ENCODE results near the gene HSF2BP.

HSF2BP gene

DNA sequence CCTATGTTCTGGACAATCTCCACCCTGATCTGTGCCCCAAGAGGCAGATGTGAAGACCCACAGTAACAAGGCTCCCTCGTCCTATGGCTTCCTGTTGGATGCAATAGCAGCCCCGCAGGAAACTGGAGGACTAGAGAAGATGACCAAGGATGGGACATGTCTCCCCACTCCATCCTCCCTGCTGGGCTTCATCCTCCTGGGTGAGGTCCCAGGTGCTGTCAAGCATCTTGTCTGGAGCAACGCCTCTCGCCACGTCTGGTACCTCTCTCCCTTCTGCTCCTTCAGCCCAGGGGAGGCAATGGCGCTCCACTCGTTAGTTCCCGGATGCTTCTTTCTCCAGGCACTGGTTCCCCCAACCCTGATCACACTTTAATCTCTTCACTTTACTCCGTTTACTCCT lies 11.1 kb downstream of the HSF2BP start:
- DNase-seq, result no peak

DNA sequence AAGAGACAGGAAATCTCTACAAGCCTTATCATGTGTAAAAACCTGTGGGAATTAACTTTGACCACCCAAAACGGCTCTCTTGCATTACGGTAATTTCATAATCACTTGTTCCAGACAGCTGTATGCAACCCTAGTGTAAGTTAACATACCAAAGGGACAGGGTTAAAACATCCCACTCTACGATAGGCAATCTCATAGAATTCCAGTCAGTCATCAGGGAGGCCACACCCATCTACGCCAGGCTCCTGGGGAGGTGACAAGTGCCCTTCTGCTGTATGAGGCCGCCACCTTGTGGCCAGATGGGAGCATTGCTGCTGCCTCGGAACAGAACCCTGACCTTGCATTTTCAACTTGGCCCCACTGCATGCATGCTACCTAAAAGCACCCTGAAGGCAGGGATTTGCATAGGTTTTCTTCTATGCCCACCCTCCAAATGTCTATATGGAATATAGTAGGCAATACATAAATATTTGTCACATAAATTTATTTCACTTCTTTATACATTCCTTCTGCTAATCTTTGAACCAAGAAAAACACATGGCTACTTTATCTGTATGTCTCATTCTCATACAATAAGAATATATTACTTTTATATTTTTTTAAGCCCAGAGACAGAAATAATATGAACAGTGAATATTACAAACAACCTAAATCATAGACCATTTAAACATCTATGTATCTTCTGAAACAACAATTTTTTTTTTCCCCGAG lies 12.6 kb downstream of the HSF2BP start:
- peak; percentile 64 for DNase-seq

DNA sequence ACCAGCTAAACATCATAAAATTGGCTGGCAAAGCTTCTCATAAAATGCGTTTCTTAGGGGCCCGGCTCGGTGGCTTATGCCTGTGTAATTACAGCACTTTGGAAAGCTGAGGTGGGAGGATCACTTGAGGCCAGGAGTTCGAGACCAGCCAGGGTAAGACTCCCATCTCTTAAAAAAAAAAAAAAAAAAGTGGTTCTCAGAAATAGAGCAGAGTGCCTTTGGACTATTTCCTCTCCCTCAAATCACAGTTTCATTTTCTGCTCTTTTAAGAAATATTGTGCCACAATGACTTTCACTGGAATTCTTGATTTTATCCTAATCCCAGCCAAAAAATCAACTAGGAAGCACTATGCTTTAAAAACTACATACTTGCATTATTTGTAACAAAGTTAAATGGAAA lies 13.3 kb downstream of the HSF2BP start:
- DNase-seq, result no peak

DNA sequence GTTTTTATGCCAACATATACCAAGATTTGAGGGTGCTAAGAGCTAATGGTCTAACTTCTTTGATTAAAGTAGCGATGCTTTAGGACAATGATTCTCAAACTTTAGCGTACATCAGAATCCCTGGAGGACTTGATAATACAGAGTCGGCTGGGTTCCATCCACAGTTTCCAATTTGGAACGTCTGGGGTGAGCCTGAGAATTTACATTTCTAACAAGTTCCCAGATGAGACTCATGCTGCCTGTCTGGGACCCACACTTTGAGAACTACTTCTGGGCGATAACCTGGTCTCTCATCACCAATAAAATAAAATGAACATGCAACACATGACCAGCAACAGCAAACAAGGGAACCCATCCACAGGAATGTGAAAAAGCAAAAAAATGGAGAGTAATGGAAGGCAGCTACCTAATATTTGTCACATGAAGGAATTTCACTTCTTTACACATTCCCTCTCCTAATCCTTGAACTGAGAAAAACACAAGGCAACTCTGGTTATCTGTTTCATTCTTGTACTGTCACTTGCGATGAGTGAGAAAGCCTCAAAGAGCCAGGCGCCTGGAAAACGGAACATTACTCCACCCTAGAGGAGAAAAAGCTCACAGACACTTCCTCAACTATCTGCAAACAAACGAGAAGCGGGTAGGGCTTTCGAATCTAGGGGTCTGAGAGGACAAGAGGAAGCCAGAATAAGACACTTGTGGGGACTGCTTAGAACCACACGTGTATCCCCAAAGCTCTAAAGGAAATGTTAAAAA lies 14.0 kb downstream of the HSF2BP start:
- DNase-seq, result no peak

DNA sequence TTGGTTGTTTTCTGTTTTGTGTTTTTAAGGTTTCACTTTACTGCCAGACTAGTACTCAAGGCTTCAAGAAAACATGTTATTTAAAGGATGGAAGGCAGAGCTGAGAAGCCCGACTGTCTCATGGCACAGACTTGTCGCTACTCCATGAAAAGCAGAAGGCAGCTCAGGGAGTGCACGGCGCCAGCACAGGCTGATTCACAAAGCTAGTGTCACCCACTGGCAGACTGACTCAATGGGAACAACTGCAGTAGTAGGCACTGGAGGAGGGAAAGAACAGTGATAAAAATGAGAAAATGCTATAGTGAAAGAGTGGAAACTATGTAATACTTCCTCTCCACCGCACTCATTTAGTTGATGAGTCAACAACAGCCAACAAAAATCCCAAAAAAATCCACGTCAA lies 14.7 kb downstream of the HSF2BP start:
- no peak for DNase-seq

DNA sequence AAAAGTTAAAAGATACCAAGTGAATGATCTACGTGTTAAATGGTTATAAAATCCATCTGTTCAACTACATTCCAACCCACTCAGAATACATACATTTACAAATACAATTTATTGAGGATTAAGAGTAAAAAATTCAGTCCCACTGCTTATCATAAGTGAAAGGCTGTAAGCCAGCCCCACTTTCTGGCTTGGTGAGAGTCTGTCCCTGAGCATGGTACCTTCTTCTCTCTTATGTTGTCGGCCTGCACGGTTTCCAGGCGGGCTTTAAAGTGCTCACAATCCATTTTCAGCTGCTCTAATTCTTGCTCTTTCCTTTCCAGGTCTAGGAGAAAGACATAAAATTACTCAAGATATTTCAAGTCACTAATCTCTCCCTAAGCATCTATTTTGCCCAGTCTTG lies 15.2 kb downstream of the HSF2BP start:
- DNase-seq, result no peak

DNA sequence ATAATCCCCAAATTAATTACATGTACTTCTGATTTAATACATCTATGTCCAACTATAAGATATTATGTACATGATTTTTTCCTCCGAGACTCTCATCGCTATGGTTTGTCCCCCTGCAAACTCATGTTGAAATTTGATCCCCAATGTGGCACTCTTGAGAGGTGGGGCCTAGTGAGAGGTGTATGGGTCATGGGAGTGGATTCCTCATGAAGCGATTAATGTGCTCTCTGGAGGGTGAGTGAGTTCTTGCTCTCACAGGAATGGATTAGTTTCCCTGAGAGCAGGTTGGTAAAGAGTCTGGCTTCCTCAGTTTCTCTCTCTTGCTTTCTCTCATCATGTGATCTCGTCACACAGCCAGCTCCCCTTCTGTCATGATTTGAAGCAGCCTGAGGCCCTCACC lies 16.1 kb downstream of the HSF2BP start:
- no peak for DNase-seq

DNA sequence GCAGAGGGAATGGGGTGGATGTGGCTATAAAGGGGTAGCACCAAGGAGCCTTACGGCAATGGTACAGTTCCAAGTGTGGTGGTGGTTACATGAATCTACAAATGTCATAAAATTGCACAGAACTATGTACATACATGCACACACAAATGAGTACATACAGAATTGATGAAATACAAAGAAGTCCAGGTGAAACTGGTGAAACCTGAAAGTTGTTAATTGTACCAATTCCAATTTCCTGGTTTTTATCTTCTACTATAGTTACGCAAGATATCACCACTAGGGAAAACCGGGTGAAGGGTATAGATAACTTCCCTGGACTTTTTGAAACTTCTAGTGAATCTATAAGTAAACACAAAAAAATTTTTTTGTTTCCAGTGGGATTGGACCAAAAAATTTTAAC lies 18.9 kb downstream of the HSF2BP start:
- no peak for DNase-seq

DNA sequence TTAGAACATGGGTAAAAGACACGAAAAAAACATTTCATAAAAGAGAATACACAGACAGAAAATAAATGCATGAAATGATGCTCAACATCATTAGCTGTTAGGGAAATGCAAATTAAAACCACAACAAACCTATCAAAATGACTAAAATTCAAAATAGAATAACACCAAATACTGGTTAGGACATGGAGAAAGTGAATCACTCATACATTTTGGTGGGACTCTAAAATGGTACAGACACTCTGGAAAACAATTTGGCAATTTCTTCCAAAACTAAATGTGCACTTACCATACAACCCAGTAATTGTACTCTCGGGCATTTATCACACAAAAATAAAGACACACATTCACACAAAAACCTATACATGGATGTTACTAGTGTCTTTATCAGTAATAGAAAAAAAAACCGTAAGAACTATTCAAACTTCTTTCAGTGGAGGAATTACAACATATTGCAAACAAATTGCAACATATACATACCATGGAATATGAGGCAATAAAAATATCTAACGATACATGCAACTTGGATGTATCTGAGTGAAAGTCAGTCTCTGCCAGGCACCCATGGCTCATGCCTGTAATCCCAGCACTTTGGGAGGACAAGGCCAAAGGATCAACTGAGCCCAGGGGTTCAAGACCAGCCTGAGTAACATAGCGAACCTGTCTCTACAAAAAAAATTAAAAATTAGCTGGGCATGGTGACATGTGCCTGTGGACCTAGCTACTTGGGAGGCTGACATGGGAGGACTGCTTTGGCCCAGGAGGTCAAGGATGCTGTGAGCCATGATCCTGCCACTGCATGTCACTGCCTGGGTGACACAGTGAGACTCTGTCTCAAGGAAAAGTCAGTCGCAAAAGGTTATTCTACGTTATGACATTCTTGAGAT lies 19.6 kb downstream of the HSF2BP start:
- no peak for DNase-seq

DNA sequence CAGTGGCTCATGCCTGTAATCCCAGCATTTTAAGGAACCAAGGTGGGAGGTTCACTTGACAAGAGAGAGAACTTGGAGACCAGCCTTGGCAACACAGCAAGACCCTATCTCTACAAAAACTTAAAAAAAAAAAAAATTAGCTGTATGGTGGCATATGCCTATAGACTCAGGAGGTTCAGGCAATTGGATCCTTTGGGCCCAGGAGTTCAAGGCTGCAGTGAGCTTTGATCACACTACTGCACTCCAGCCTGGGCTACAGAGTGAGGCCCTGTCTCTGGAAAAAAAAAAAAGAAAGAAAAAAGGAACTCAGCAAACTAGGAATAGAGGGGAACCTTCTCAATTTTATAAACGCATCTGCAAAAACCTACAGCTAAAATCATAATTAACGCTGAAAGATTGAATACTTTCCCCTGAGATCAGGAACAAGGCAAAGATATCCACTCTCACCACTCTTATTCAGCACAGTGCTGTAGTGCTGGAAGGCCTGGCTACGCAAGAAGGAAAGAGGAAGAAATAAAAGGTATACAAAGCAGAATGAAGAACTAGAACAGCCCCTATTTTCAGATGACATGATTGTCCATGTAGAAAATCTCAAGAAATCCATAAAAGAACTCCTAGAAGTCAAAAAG lies 21.6 kb downstream of the HSF2BP start:
- DNase-seq, result no peak

DNA sequence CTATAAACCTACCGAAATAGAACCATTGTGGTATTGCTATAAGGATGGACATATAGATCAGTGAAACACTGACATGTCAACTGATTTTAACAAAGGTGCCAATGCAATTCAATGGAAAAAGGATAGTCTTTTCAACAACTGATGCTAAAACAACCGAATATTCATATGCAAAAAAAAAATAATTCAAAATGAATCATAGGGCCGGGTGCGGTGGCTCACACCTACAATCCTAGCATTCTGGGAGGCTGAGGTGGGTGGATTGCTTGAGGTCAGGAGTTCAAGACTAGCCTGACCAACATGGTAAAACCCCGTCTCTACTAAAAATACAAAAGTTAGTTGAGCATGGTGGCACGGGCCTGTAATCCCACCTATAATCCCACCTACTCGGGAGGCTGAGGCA lies 23.9 kb downstream of the HSF2BP start:
- no peak for DNase-seq

DNA sequence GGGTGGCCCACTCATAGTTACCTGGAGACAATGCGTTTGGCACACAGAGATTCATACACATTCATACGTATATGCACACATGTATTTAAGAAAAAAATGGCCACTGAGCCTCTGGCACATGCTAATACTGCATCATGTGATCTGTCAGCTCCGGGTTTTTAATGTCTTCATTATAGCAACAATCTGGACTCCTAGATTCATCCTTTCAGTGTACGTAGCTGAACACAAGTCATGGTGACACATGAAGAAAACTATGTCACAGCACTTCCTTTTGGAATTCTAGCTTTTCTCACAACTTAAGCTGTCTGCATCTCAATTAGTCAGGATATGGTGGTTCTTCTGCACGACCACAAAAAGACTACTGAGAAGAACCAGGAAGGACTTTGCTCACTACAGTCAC lies 24.7 kb downstream of the HSF2BP start:
- no peak for DNase-seq

DNA sequence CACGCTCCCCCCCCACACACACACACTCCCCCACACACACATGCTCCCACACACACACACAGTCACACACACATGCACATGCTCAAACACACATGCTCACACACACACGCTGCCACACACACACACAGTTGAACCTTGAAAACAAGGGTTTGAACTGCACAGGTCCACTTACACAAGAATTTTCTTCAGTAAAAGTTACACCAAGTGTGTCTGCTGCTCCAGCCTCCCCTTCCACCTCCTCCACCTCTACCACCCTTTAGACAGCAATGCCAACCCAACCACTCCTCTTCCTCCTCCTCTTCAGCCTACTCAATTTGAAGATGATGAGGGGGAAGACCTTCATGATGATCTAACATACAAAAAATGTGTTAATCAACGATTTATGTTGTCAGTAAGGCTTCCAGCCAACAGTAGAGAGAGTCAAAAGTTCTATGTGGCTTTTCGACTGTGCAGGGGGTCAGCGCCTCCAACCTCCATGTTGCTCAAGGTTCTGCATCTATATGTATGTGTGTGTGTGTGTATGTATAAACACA lies 26.8 kb downstream of the HSF2BP start:
- DNase-seq, result no peak

DNA sequence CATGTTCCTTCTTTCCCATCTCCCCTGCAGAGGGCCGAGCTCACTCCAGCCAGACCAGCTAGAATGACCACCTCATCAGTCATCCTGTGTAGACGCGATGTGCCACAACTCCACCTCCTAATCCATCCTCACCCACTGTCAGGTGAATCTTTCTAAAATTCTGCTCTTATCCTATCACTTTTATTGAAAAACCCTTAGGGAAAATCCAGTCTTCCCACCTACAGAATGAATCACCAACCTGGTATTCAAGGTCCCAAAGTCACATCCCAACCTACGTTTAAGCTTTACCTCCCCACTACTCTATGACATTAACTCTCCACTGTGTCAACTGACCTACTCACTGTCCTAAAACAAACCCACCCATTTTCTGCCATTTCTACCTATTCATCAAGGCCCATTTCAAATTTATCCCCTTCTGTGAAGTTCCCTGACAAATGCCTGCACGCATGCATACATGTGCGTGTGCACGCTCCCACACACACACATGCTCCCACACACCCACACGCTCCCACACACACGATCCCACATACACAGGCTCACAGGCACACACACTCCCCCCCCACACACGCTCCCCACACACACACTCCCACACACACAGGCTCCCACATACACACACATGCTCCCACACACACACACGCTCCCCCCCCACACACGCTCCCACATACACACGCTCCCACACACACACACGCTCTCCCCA lies 27.7 kb downstream of the HSF2BP start:
- DNase-seq, result no peak

DNA sequence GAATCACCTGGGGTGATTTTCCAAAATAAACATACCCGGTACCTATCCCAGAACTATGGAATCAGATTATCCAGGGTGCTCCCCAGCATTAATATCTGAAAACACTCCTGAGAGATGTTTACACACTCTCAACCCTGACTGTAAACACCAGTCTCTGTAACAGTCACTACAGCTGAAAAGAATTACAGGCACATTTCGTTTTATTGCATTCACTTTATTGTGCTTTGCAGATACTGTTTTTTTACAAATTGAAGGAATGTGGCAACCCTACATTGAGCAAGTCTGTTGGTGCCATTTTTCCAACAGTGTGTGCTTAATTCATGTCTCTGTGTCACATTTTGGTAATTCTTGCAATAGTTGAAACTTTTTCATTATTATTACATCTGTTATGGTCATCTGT lies 31.8 kb downstream of the HSF2BP start:
- DNase-seq, result no peak

DNA sequence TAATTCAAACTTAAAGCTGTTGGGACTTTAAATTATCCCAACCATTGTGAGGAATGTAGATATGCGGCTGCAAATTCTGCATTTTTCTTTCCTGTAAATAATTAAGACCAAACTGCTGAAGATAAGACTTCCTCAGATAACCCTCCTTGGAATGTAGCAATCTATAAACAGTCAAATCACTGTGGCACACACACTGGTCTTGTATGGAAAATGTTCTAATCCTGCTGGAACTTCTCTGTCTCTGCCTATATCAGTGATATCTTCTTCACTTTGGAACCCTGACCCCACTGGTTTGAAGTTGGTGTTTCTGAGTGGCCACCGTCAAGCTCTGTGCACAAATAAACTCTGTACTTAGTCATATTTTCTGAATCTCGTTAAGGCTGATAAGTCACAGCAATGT lies 32.9 kb downstream of the HSF2BP start:
- DNase-seq, result no peak

DNA sequence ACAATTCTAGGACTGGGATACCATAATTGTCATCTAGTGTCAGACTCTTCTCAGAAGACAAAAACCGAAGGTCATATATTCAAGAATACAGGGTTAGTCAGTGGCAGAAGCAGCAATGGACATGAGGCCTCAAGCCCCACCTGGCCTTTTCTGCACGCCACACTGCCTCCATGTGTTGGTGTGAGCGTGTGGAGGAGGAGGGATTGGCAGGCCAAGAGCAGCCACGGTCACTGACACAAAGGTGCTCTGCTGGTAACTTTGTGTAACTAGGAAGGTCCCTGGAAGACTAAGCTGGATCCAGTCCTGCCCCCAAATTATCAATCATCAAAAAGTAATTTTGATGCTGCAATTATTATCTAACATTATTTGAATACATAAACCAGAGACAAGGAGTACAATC lies 34.9 kb downstream of the HSF2BP start:
- no peak for DNase-seq

DNA sequence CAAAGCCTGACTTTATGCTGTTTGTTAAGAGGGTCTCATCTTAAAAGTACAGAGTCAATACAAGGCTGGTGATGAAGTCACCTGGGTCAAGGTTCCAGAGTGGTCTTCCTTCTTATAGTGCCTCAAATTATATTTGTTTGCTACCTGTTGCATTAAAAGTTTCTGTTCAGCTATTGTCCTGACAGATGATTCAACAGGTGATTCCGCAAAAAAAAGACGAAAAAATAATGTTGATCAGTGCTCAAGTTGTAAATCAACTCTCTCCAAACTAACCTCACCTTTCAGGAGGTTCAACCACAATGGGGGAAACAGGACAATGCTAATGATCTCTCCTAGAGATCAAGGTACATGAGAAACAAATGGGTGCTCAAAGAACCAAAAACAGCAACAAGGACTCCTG lies 35.7 kb downstream of the HSF2BP start:
- DNase-seq, result no peak

DNA sequence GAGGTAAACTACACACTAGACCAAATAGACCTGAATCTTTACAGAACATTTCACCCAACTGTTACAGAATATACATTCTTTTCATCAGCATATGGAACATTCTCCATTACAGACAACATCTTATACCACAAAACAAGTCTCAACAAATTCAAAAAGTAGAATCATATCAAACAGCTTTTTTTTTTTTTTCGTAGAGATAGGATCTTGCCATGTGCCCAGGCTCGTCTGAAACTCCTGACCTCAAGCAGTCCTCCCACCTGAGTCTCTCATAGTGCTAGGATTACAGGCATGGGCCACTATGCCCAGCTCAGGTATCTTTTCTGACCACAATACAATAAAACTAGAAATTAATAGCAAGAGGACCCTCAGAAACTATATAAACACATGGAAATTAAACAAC lies 36.5 kb downstream of the HSF2BP start:
- no peak for DNase-seq

DNA sequence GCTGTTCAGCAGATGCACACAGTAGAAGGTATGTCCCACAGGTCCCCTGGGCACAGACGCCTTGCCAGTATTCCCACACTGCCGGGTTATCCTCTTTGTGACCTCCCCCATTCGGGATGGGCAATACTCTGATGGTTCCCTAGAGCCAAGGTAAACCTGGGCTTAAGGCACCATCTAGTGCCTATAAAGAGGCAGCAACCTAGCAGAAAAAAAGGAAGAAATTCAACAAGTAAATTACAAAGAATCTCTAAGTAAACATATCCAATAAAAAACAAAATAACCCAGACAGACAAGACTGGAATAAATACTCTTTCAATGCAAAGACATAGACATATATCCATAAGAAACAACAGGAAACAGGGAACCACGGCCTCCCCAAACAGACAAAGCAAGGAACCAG lies 39.4 kb downstream of the HSF2BP start:
- no peak for DNase-seq

DNA sequence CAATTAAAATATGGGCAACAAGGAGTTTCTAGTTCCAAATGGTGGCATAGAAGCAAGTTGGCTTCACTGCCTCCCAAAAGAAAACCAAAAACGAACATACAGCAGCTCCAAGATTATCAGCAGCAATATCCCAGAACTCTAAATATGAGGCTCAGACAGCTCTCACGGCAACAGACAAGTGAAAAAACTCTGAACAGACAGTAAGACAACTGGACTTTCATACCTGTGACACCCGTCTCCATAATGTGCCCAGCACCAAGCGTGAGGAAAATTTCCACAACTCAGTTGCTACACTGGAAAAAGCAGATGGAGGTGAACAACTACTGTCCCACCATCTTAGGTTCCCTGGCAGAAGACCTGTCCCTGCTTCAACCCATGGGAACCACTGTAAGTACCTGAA lies 39.9 kb downstream of the HSF2BP start:
- no peak for DNase-seq

DNA sequence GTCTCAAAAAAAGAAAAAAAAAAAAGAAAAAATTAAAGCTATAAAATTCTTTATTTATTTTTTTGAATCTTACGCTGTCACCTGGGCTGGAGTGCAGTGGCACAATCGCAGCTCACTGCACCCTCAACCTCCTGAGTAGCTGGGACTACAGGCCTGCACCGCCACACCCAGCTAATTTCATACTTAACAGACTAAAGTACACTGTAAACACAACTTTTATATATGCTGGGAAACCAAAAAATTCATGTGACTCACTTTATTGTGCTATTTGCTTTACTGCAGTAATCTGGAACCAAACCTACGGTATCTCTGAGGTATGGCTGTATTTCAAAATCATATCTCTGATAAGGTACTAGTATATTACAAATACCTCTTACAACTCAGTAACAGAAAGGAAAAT lies 40.3 kb downstream of the HSF2BP start:
- no peak for DNase-seq

Measured in T1000 (cell line).